HG03066 (cell line): ENCODE results near the gene POC1B.
"Not testable (repeated sequence)": the region's sequence is repeated elsewhere in the genome, so short reads cannot be mapped to it uniquely, and the experiment has no call there.

Experiments used
- ATAC-seq: cut with Tn5 transposase; IDR thresholded peaks from one replicate; pipeline ENCODE4 v1.9.1; 2021; ENCODE audit warnings: low read depth; ENCODE audit not compliant: unreplicated experiment

POC1B gene

GRCh38 chr12:89468648-89469326 lies 57.1 kb downstream of the POC1B start:
- peak; percentile 77 for ATAC-seq

DNA sequence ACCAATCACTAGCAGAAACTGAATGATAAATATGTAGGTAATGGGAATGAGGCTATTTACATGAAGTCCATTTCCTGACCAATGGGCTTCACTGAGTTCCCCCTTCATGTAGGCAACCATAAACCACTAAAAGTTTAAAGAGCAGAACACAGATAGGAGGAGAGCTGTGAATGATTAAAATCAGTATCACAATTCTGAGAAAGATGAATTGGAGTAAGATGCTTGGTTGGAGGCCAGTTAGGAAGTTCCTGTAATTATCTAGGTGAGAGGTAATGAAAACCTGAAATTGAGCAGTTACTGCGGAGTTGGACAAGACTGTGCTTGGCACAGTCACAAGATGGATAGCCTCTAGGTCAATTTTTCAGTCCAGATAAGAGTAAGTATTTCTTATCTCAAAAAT lies 57.8 kb downstream of the POC1B start:
- ATAC-seq: no peak

GRCh38 chr12:89464974-89465592 lies 60.8 kb downstream of the POC1B start:
- no peak for ATAC-seq

DNA sequence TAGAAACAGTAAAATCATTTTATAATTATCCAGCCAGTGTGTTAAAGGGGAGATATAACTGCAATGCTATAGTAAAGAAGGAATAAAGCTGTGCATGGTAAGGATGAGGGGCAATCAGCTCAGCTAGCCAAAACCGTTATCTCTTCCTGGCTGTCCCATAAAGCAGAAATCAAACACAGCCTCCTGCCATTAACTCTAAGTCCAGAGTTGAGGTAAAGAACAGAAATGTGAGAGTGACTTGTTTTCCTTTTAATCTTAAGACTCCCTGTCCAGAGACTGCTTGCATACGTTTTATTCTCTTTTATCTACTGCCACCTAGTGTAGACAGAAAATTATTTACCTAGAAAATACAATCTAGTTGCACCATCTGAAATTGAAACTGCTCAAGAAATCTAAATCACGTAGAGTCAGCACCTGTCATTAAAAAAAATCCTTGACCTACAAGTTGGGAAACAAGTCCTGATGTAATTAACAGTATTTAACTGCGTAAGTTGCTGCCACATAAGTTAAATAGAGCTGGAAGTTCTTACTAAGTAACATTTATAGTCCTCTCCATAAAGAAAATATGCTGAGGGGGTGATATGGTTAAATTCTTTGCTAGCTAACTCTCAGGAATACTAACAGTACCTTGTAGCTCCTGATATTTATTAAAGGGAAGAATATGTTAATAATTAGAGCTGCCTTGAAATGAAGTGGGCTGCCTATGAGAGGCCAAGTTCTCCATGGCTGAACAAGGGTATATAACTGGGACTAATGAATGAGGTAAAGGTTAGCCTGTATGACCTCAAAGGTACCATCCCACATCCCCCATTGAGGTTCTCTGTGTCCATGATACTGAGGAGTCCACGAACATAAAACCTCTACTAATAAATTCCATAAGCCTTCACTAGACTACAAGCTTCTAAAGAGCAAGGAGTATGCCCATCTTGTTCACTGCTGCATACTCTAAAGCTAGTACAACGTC lies 63.9 kb downstream of the POC1B start:
- peak; percentile 96 for ATAC-seq

- ATAC-seq: no peak
Observed at GRCh38 chr12:89461190-89461589, 64.7 kb downstream of the POC1B start.

DNA sequence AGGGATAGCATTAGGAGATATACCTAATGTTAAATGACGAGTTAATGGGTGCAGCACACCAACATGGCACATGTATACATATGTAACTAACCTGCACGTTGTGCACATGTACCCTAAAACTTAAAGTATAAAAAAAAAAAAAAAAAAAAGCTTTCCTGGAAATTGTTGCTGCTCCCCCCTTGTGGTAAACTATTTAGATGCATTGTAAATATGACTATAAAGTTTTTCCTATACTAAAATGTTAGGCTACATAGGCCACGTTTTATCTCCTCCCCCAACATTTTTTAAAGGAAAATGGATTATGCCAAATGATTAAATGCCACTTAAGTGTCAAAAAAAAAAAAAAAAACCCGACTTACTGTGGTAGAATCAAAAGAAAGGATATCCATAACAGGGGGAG lies 66.6 kb downstream of the POC1B start:
- ATAC-seq: not testable (repeated sequence)

GRCh38 chr12:89456565-89456964 lies 69.3 kb downstream of the POC1B start:
- ATAC-seq: no peak

GRCh38 chr12:89454080-89454848 lies 71.6 kb downstream of the POC1B start:
- no peak for ATAC-seq

DNA sequence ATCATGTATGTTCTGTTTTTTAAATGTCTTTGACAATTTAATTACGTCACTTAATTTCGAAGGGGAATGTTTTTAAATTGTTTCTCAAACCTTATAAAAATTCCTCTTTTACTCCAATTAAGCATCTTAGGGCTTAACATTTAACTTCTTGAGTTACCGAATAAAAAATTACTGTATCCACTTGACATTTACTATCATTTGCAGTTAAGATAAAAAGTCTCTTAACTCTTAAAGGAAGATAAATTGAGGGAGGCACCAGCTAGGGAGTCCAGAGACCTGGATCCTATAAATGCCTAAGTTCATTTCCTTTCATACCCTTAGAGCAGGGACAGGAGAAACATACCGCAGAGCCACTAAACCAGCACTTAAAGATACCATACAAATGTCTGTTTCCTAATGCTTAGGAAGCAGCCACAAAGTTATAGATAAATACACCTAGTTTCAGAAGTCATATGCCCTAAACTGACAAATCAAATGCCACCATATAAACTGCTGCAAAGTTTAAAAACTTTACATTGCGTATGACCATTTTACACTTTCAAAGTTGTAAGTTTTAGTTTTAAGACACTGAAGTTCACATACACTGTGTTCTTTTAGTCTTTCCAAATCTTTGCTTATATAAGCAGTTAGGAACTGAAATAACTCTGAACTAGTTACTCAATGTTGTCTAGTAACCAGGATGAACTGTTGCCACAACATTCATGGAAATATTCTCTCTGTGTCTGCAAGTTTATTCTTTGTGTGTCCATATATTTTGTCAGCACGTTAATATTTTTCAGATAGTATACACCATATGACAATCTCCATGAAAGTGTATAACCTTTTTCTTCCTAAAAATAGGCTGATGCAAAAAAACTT lies 72.5 kb downstream of the POC1B start:
- ATAC-seq: no peak

DNA sequence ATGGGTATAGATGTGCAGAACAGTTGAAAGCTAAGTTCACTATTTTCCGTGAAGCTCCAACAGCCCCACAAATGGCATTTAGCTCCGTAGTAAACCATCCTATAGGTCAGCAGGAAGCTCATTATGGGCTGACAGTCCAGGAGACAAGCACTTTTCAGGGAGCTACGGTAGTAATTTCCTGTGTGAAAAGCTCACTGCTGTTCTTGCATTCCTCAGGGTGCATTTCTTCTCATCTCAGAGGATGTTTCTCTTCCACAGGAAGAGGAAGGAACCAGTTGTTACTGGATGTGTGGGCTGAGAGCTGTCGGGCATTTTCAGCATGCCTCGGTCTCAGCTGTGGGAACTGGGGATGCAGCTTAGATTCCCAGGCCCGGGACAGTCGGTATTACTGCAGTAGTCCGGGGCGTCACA lies 74.0 kb downstream of the POC1B start:
- no peak for ATAC-seq

- no peak for ATAC-seq
Observed at GRCh38 chr12:89450907-89451306, 74.9 kb downstream of the POC1B start.

DNA sequence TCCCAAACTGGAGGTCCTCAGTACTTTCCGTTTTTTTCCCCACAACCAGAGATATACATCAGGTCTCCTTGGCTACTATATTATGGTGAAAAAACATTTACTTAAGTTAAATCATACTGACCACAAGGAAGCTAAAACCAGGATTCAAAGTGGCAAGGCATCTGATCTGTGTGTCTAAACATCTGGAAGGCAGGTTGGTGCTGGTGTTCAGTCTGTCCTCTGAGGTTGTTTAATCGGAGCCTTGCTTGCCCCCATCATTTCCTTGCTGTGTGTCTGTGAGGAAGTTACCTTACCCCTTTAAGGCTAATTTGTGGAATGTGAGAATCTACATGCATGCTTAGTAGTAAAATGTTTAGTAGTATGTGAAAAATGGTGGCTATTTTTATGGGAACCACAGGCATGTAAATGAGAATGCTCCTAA lies 76.9 kb downstream of the POC1B start:
- ATAC-seq: no peak

DNA sequence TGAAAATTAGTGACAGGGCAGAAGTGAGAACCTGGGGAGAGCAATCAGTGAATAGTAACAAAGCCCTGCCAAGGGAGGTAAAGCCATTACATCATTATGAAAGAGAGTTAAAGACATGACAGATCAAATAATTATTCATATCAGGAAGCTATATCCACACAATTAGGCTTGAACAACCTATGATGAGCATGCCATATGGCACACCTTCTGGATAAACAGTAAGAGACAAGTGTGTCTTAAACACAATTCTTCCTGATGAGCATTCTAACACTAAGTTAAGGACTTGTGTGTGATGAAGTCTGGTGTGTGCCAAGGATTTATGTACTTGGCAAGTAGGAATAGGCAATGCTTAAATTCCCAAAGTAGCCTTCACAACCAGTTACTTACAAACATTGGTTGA lies 77.3 kb downstream of the POC1B start:
- no peak for ATAC-seq

- ATAC-seq: no peak
Observed at GRCh38 chr12:89439941-89440340, 85.9 kb downstream of the POC1B start.

- no peak for ATAC-seq
Observed at GRCh38 chr12:89437231-89437630, 88.6 kb downstream of the POC1B start.

GRCh38 chr12:89436062-89436461 lies 89.8 kb downstream of the POC1B start:
- no peak for ATAC-seq

- no peak for ATAC-seq
Observed at GRCh38 chr12:89433634-89434033, 92.2 kb downstream of the POC1B start.

DNA sequence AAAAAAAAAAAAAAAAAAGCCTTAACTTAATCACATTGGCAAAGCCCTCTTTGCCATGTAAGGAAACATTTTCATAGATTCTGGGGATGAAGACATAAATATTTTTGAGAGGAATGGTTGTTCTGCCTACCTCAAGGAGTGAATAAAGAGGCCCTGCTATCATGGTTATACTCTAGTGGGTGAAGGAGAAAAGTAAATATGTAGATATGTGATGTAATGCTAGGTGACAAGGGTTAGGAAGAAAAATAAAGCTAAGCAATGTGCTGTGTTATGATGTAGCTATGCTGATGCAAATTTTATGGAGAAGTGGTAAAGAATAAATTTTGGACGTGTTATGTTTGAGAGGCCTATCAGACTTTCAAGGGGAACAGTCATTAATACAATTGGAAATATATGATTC lies 93.5 kb downstream of the POC1B start:
- no peak for ATAC-seq

- ATAC-seq: no peak
Observed at GRCh38 chr12:89429528-89429927, 96.3 kb downstream of the POC1B start.
